K562 (cell line): Measurements from ENCODE around the gene GLT8D2. TPM values are rescaled to one million over a fixed set of nuclear protein-coding genes. Genes with fewer than 3 reads are reported as not detected.

Source experiments
- ARNT ChIP-seq, 2 experiments: fragments of 450-650 bp; IDR thresholded peaks; 2 replicates each; pipeline ENCODE4 v1.6.1; 2016; ENCODE audit warnings: mild to moderate bottlenecking in 1 of 2
- ASH1L ChIP-seq: fragments of 450-650 bp; IDR thresholded peaks from 2 replicates; pipeline ENCODE4 v1.6.1; 2018; ENCODE audit warnings: borderline replicate concordance, mild to moderate bottlenecking, low read depth; ENCODE audit not compliant: partially characterized antibody
- CBX2 ChIP-seq: fragments of 200-600 bp; sonication (generic); IDR thresholded peaks from one replicate; pipeline ENCODE4 v1.6.1; 2012; ENCODE audit warnings: mild to moderate bottlenecking, low read length, inconsistent platforms; ENCODE audit not compliant: insufficient read depth, poor library complexity, severe bottlenecking
- CTCF ChIP-seq, 3 experiments: IDR thresholded peaks in 2 of 3; conservative IDR thresholded peaks in 1 of 3; 2 replicates each; pipeline ENCODE4 v1.5.1; 2011 to 2012; ENCODE audit warnings: low read length in 3 of 3, mild to moderate bottlenecking in 3 of 3, control low read depth in 2 of 3, improper control_type of control experiment in 1 of 3, inconsistent platforms in 1 of 3, low read depth in 1 of 3, mixed read lengths in 1 of 3, moderate library complexity in 1 of 3; ENCODE audit not compliant: insufficient read depth in 2 of 3
- E2F5 ChIP-seq: sonication (generic); formaldehyde crosslinking; IDR thresholded peaks from 2 replicates; pipeline ENCODE4 v1.8.0; 2022; ENCODE audit warnings: mild to moderate bottlenecking, missing genetic modification reagents
- FUS ChIP-seq: fragments of 200-400 bp; formaldehyde crosslinking; optimal IDR thresholded peaks from 2 replicates; pipeline ENCODE3; 2017; ENCODE audit warnings: low read depth, low read length
- NCOA1 ChIP-seq: fragments of 450-650 bp; IDR thresholded peaks from 2 replicates; pipeline ENCODE4 v1.6.1; 2016; ENCODE audit warnings: low read depth
- NFRKB ChIP-seq: fragments of 450-650 bp; IDR thresholded peaks from 2 replicates; pipeline ENCODE4 v1.6.1; 2016; ENCODE audit warnings: low read depth
- PYGO2 ChIP-seq: fragments of 450-650 bp; IDR thresholded peaks from 2 replicates; pipeline ENCODE4 v1.6.1; 2016; ENCODE audit warnings: mild to moderate bottlenecking, missing genetic modification characterization, moderate library complexity, missing compliant biosample characterization
- RAD21 ChIP-seq, 2 experiments: fragments of 250-450 bp in 1 of 2; fragments of 450-650 bp in 1 of 2; sonication (Bioruptor Pico) in 1 of 2; formaldehyde crosslinking in 1 of 2; IDR thresholded peaks in 1 of 2; conservative IDR thresholded peaks in 1 of 2; 2 replicates each; pipeline versions ENCODE4 v1.4.0 to v1.8.0; 2020 to 2022; ENCODE audit warnings: mild to moderate bottlenecking in 2 of 2, moderate library complexity in 1 of 2
- RBBP5 ChIP-seq: fragments of 200-600 bp; sonication (generic); IDR thresholded peaks from 2 replicates; pipeline ENCODE4 v1.6.1; 2012; ENCODE audit warnings: borderline replicate concordance, mild to moderate bottlenecking, low read length, control low read depth, inconsistent platforms; ENCODE audit not compliant: insufficient read depth, poor library complexity, severe bottlenecking
- SLC30A9 ChIP-seq: fragments of 250-450 bp; sonication (Bioruptor Pico); IDR thresholded peaks from 2 replicates; pipeline ENCODE4 v1.8.0; 2022; ENCODE audit warnings: mild to moderate bottlenecking, moderate library complexity
- SMAD3 ChIP-seq: fragments of 450-650 bp; formaldehyde crosslinking; conservative IDR thresholded peaks from 2 replicates; pipeline ENCODE4 v1.4.0; 2020; ENCODE audit warnings: mild to moderate bottlenecking
- SMC3 ChIP-seq: conservative IDR thresholded peaks from 2 replicates; pipeline ENCODE4 v1.6.1; 2011; ENCODE audit warnings: low read depth, low read length, improper control_type of control experiment; ENCODE audit not compliant: insufficient read depth
- TAL1 ChIP-seq: fragments of 450-650 bp; IDR thresholded peaks from 2 replicates; pipeline ENCODE4 v1.6.1; 2016; ENCODE audit warnings: mild to moderate bottlenecking
- TCF7 ChIP-seq: sonication (generic); IDR thresholded peaks from 2 replicates; pipeline ENCODE4 v1.6.1; 2016; ENCODE audit warnings: antibody characterized with exemption, borderline replicate concordance
- TRIM28 ChIP-seq: fragments of 450-650 bp; IDR thresholded peaks from 2 replicates; pipeline ENCODE4 v1.6.1; 2017
- U2AF2 ChIP-seq: fragments of 200-400 bp; formaldehyde crosslinking; optimal IDR thresholded peaks from 2 replicates; pipeline ENCODE3; 2017; ENCODE audit warnings: low read depth, mild to moderate bottlenecking, low read length
- ZMIZ1 ChIP-seq, 2 experiments: fragments of 150-350 bp in 1 of 2; IDR thresholded peaks; 2 replicates each; pipeline ENCODE4 v1.6.1; 2012 to 2016; ENCODE audit warnings: low read depth in 2 of 2, low read length in 2 of 2, mild to moderate bottlenecking in 1 of 2, moderate library complexity in 1 of 2
- ZNF197 ChIP-seq: fragments of 200-800 bp; sonication (Bioruptor generic); IDR thresholded peaks from 2 replicates; pipeline ENCODE4 v1.6.1; 2016; ENCODE audit warnings: low read depth, missing genetic modification characterization, missing compliant biosample characterization
- ZNF232 ChIP-seq: sonication (generic); formaldehyde crosslinking; IDR thresholded peaks from 2 replicates; pipeline ENCODE4 v1.8.0; 2022; ENCODE audit warnings: mild to moderate bottlenecking, missing genetic modification reagents
- ZNF408 ChIP-seq: fragments of 250-450 bp; sonication (Bioruptor Pico); IDR thresholded peaks from 2 replicates; pipeline ENCODE4 v1.4.0; 2020; ENCODE audit warnings: low read depth, mild to moderate bottlenecking, moderate library complexity
- polyA plus RNA-seq, 8 experiments: library from polyadenylated mRNA; depleted of rRNA in 4 of 8; stranded (reverse) in 5 of 8; unstranded in 3 of 8; fragments of >200 nt; fragmentation: Nextera tagmentation in 2 of 8; fragmentation: Illumina TruSeq in 1 of 8; extraction: Ambion mirVana in 2 of 8; extraction: Trizol in 1 of 8; gene quantifications; 2 replicates each; pipeline versions ENCODE4 v1.2.1 to v1.2.3, GENCODE V29; 2011 to 2014; ENCODE audit warnings: inconsistent platforms in 1 of 8, missing spikeins in 1 of 8
- total RNA-seq, 7 experiments: library from RNA; depleted of rRNA in 6 of 7; stranded (reverse); fragments of >200 nt in 6 of 7; fragmentation: Illumina TruSeq in 2 of 7; extraction: Trizol in 2 of 7; gene quantifications; 2 replicates each; pipeline versions ENCODE4 v1.2.1 to v1.2.3, GENCODE V29; 2011 to 2021; ENCODE audit warnings: low replicate concordance in 1 of 7

GLT8D2 gene
- total and polyA plus RNA-seq, 9 of the 15 experiments (the other 6 are each of a cell fraction or from before 2014, with no cell fraction given): 0.18 to 0.27 (median 0.18) TPM; not detected in 6

GRCh38 chr12:104057771-104058197, 7.8 kb upstream of the GLT8D2 start (continued):
- TF ChIP-seq TCF7 (no peak), TAL1 (no peak), SLC30A9 (CRISPR knock-in tag) (no peak), ZNF408 (no peak), RAD21 (CRISPR knock-in tag; conservative IDR thresholded peaks at IDR 0.05 in 1 of 2, IDR thresholded peaks at IDR 0.05 in 1 of 2) (peak; percentile 50 to 78), NFRKB (no peak), U2AF2 (no peak), ZMIZ1 (IDR thresholded peaks at IDR 0.05; ENCODE audit: low read depth in 2 of 2, low read length in 2 of 2) (no peak), ASH1L (no peak), CTCF (IDR thresholded peaks at IDR 0.05 in 2 of 3, conservative IDR thresholded peaks at IDR 0.05 in 1 of 3; ENCODE audit: insufficient read depth in 2 of 3, low read depth in 1 of 3, low read length in 3 of 3) (peak; percentile 63 to 81 (median 75)), CBX2 (no peak), E2F5 (no peak), ZNF232 (CRISPR knock-in tag) (no peak), ZNF197 (CRISPR knock-in tag) (no peak), SMAD3 (CRISPR knock-in tag) (no peak), PYGO2 (tag) (no peak), FUS (no peak), ARNT (IDR thresholded peaks at IDR 0.05) (no peak), NCOA1 (no peak), TRIM28 (0 out of 2 replicates have a peak, but pooled peaks have one; percentile 51), RBBP5 (no peak), SMC3 (peak; percentile 41; the same call in 1 of the 2 replicates)
